Right renal pelvis (tissue), 4 donors: Measurements from ENCODE around the gene SLC1A4. TPM values are rescaled to one million over a fixed set of nuclear protein-coding genes. Genes with fewer than 3 reads are reported as not detected.
A peak's percentile ranks its signal among the peaks of the same experiment; 100 is the strongest.

Experiments used
- DNase-seq, 4 donors: peaks; one replicate each; pipeline ENCODE4 v3.0.0-alpha.2; 2013; ENCODE audit warnings: low read depth in 4 of 4, low spot score in 3 of 4, missing footprints in 1 of 4
- polyA plus RNA-seq, 4 donors: library from polyadenylated mRNA; unstranded; fragments of 120-200 nt; gene quantifications; one replicate each; pipeline ENCODE4 v1.2.1, GENCODE V29; 2013; ENCODE audit not compliant: insufficient read length in 4 of 4

The SLC1A4 gene
- polyA plus RNA-seq, result 1 to 10 TPM; 6.2 to 9.2 (median 7.5) TPM

DNA sequence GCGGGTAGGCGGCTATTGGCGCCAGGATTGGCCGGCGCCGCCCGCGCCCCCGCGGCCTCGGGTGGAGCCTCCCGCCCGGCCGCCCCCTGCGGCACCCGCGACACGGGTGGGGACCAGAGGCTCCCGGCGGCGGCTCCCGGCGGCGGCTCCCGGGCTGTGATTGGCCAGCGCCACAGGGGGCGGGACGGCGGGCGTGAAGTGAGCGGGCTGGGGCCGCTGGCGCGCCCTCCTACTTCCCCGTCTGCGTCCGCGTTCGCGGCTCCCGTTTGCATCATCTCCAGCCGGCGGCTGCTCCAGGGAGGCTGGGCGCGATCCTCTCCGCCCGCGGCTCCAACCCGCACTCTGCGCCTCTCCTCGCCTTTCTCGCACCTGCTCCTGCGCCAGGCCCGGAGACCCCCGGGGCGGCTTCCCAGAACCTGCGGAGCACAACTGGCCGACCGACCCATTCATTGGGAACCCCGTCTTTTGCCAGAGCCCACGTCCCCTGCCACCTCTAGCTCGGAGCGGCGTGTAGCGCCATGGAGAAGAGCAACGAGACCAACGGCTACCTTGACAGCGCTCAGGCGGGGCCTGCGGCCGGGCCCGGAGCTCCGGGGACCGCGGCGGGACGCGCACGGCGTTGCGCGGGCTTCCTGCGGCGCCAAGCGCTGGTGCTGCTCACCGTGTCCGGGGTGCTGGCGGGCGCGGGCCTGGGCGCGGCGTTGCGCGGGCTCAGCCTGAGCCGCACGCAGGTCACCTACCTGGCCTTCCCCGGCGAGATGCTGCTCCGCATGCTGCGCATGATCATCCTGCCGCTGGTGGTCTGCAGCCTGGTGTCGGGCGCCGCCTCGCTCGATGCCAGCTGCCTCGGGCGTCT, at the start of gene SLC1A4:
SLC1A4 (plus strand) TSS at position 274 of the 856 bp plus-strand sequence; CDS start at position 519, 245 bp downstream.
- DNase-seq, result peak in 3 of 4 donors; percentile 36 to 63 (median 43)

- no peak for DNase-seq
These were observed 48.1 kb upstream of the SLC1A4 start for GRCh38 chr2:64941143-64941542.

DNA sequence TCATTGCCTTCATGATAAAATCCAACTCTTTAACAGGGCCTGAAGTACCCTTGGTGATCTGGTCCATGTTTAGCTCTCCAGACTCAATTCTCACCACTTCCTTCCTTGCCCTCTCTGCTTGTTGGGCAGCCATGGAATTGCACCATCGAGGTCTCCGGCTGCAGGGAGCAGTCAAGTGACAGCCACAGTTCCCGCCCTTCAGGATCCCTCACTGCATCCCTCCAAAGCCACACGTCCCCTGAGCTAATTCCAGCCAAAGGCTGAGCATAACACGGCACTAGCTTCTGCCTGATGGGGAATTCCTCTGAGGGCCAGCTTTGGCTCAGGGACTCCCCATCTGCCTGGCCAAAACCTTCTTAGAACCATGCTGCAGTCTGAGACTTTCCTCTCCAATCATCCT, 47.4 kb upstream of the SLC1A4 start:
- no peak for DNase-seq

- DNase-seq, result no peak
These were observed 46.5 kb upstream of the SLC1A4 start for GRCh38 chr2:64942693-64943092.

DNA sequence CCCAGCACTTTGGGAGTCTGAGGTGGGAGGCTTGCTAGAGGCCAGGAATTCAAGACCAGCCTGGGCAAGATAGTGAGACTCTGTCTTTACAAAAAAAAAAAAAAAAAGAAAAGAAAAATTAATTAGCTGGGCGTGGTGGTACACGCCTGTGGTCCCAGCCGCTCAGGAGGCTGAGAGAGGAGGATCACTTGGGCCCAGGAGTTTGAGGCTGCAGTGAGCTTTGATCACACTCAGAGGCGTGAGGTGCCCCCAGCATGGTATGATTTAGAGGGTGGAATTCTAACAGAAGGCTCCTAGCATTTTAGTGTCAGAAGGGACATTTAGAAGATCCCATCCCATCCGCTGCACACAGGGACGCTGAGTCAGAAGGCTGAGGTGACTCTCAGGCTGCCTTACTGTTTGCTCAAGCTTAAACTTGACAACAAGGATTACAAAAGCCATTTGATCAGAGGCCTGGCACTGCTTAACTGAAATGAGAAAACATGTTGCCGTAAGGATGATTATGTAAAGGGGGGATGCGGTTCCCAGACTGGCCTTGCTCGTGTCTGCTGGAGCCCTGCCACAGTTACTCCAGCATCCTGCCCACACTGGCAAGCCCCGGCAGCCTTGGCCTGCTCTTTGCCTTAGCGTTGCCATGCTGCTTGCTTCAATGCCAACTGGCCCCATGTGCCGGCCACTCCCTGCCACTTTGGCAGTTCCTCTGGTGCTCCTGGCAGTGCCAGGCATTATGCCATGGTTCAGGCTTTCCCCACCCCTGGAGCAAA, 45.6 kb upstream of the SLC1A4 start:
- DNase-seq, result no peak

DNA sequence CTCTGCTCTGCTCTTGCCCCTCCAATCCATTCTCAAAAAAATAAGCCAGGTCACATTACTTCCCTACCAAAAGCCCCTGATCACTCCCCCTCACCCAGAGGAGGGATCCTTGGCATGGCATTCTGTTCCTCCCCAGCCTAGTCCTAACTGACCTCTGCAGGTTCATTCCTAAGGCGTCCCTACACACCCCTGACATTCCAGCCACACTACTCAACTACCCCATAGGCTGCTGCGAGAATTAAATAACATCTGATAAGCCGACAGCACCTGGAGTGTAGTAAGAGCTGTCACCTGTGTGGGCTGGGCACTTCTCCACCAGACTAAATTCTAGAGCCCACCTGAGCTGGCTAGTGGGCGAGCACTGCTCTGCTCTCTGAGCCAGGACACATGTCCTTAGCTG, 44.7 kb upstream of the SLC1A4 start:
- DNase-seq, result no peak

DNA sequence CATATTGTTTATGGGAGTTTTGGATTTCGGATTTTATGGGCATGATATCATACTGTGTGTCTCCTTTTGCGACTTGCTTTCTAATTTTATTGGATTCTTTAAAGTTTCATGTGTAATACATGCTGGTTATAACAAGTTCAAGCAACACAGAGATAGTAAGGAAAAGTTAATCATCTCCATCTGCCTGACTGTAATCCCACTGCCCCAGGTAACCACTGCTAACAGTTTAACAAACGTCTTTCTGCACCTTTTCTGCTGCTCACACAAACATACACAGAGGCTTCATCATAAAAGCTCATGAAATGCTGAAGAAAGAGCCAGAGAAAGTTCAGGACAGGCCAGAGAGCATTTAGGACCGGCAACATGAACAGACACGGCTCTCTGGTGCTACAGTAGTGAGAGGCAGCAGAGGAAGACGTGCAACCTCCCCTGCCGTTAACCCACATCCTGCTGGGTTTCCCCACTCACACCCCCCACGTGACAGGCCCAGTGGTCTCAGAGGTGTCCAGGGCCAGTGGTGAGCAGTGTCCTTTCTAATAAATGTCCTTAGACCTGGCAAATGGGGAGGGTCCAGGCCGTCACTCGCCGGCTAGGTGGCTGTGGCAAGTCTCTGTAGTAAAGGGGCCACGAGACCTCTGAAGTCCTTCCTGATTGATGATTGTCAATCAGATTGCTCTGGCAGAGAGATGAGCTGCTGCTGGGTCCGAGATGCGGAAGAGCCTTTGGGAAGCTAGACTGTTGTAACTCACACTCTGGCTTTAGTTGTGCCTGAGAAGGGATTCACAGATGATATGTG, 43.0 kb upstream of the SLC1A4 start:
- no peak for DNase-seq

DNA sequence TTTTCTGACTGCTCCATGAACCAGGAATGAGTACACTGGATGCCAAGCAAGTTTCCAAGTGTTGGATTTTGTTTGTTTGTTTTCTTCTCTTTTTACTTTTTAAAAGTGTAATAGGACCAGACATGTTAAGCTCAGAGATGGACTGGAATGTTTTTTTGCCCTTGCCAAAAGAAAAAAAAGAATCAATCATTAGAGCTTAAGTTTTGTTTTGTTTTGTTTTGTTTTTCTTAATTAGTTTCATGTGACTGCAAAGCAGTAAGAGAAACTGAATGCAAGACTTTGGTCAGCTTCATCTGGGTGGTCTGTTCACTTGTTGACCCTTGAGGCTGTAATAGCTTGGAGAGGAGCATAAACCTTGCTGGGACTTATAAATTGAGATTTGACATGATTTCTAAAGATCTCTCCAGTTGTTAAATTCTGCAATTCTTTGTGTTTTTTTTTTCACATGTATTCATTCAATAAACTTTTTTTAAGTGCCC, 42.4 kb upstream of the SLC1A4 start:
- no peak for DNase-seq

DNA sequence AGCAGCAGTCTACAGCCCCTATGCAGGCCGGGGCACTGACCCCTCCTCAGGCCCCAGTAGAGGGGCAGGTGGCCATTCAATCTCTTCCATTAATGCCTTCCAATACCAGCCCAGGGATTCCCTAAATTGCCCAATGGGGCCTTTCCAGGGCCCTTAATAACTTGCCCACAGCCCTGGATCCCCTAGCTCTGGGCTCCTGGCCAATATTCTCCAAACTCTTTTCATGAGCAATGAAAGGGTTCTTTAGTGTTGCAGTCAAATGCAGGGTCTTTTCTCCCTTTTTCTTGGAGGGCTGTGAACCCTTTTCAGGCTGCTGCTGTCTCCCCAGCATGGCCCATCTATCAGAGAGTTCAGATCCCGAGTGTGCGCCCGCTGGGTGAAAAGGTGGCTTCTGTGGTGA, 41.3 kb upstream of the SLC1A4 start:
- DNase-seq, result no peak

GRCh38 chr2:64950226-64951160, 38.7 kb upstream of the SLC1A4 start:
- no peak for DNase-seq

DNA sequence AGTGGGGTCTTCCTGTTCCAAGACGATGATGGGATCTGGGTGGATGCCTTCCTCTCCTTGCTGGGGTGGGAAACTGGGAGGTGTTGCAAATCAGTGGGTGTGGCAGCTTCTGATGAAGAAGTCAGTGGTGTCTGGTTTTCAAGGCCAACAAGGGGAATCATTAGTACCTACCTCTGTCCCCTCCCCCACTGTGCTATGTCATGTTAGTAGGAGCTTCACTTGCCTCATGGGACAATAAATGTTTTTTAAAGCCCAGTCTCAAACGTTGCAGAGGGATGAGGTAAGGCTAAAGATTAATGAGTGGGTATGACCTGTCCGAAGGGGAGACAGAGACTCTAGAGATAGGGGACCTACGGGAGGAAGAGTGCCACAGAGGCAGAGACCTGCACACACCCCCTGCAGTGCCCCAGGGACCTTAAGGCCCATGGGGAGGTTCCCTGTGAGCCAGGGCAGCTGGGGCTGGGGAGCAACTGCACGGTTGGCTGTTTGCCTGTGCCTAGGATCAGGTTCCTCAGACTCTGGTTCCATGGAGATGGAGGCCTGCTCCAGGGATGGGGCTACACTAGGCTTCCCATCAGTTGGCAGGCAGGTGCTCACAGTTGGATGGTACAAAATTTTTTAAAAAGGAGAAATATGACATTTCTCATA, 37.8 kb upstream of the SLC1A4 start:
- no peak for DNase-seq

GRCh38 chr2:64952096-64952495, 37.1 kb upstream of the SLC1A4 start:
- no peak for DNase-seq

- no peak for DNase-seq
These were observed 36.4 kb upstream of the SLC1A4 start for GRCh38 chr2:64952511-64953482.

GRCh38 chr2:64955467-64955866, 33.7 kb upstream of the SLC1A4 start:
- DNase-seq, result no peak

DNA sequence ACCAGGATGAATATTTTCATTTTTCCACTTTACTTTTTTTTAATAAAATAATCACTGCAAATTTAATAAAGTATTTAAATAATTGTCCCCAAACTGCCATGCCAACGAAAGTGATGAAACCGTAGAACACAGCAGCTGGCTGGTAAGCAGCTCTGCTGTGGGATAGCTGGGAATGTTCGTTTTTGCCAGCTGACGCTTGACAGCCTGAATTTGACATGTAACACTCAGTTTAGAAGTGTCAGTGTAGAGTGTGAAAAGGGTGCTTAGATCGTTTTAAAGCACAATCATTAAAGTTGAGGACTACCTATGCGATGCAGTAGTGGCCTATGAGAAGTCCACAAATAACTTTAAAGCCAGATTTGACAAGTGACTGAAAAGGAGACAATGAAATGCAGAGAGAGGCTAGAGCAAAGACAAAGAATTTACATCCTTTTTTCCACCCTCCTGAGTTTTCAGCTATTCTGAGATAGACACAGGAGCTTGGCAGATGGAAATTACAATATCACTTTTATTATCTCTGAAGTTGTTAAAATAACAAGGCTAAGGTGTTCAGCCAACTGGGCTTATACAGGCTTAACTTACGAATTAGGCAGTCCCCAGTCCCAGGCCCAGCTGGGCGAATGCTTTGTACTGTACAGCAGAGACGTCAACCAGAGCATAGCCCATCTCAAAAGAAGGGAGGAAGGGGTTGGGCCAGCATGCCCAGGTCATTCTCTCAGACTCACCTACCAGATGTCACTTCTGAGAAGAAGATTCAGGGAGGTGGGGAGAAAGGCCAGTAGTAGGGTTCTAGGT, 31.9 kb upstream of the SLC1A4 start:
- no peak for DNase-seq

- DNase-seq, result no peak
These were observed 30.6 kb upstream of the SLC1A4 start for GRCh38 chr2:64958556-64958955.

GRCh38 chr2:64960819-64961218, 28.4 kb upstream of the SLC1A4 start:
- no peak for DNase-seq
